AG04450 (cell line): ENCODE measurements around the gene QRICH2. TPM values are rescaled to one million over a fixed set of nuclear protein-coding genes. Genes with fewer than 3 reads are reported as not detected.
A peak's percentile ranks its signal among the peaks of the same experiment; 100 is the strongest.

Experiments
- CTCF ChIA-PET: fragments of 300-600, 350-600 bp; formaldehyde crosslinking; extraction: SDS; loops from one replicate; lab custom pipeline; 2022; ENCODE audit warnings: antibody characterized with exemption, inconsistent platforms; lab: Charles Lee
- POLR2A ChIA-PET: fragments of 350-600 bp; formaldehyde crosslinking; extraction: SDS; loops from one replicate; lab custom pipeline; 2021; ENCODE audit warnings: antibody characterized with exemption, inconsistent platforms; lab: Yijun Ruan, JAX
- DNase-seq: peaks from one replicate; pipeline ENCODE4 v3.0.0-alpha.2; 2011; ENCODE audit warnings: low read depth, low spot score
- H3K27ac ChIP-seq: one replicate; pipeline ENCODE4 v1.5.1; 2012; ENCODE audit warnings: low read depth, low read length, control low read depth
- H3K27me3 ChIP-seq: one replicate; pipeline ENCODE4 v1.6.0; 2012; ENCODE audit warnings: low read length; ENCODE audit not compliant: control insufficient read depth, insufficient read depth
- H3K4me3 ChIP-seq: 2 replicates; pipeline ENCODE4 v1.5.1; 2011; ENCODE audit warnings: mild to moderate bottlenecking, low read depth, low read length, control low read depth
- H3K9me3 ChIP-seq: 2 replicates; pipeline ENCODE4 v1.5.1; 2012; ENCODE audit warnings: low read length; ENCODE audit not compliant: control insufficient read depth, insufficient read depth
- CTCF ChIP-seq: IDR thresholded peaks from 2 replicates; pipeline ENCODE4 v1.5.1; 2011; ENCODE audit warnings: low read depth, low read length, control low read depth, inconsistent platforms
- polyA plus RNA-seq: library from polyadenylated mRNA; depleted of rRNA; stranded (reverse); fragments of >200 nt; gene quantifications from 2 replicates; pipeline ENCODE4 v1.2.3, GENCODE V29; 2011

Gene QRICH2
- polyA plus RNA-seq, 1 experiment, result 1.2 TPM

- ChIA-PET POLR2A (interaction anchor here (0.5 kb wide), 1 partner anchor 227 kb away, joined by 3 read pairs; no protein-coding TSS in a partner anchor), CTCF (no interaction called here)
- Histone ChIP-seq H3K4me3 (peak overlapping the region; percentile 38; the same call in 1 of the 2 replicates), H3K27me3 (peaks cover 48% of the 10 kb centered on the region), H3K27ac (no peak overlapping the region), H3K9me3 (no peaks in the 10 kb centered on the region)
- no peak for DNase-seq
- TF ChIP-seq CTCF, result no peak
These were observed 68.4 kb downstream of the QRICH2 start for GRCh38 chr17:76239538-76240274.

- ChIA-PET CTCF (interaction anchor here (1.2 kb wide), 1 partner anchor 57 kb away, joined by 7 read pairs; no protein-coding TSS in a partner anchor), POLR2A (interaction anchor here (1.3 kb wide), 1 partner anchor 26 kb away, joined by 3 read pairs; the partner anchor contains the start of gene UBALD2)
These were observed 69.1 kb downstream of the QRICH2 start for GRCh38 chr17:76238847-76239537.

DNA sequence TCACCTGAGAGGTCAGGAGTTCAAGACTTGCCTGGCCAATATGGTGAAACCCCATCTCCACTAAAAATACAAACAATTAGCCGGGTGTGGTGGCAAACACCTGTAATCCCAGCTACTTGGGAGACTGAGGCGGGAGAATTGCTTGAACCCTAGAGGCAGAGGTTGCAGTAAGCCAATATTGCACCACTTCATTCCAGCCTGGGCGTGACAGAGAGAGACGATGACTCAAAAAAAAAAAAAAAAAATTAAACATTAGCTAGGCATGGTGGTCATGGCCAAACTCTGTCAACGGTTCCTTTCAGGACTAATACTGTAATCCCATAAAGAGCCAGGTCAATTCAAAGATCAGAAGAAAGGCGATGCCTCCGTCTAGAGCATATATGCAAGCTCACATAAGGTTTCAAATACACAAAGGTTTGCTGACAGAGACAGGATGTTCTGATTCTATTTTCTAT lies 70.2 kb downstream of the QRICH2 start:
- POLR2A ChIA-PET, result interaction anchor here (1.3 kb wide), 1 partner anchor 27 kb away, joined by 3 read pairs; the partner anchor contains the start of gene UBALD2

More at GRCh38 chr17:76238847-76239537, 69.1 kb downstream of the QRICH2 start:
- peaks cover 46% of the 10 kb centered on the region for H3K27me3 ChIP-seq
- no peak overlapping the region for H3K4me3 ChIP-seq
- DNase-seq, result no peak
- no peak overlapping the region for H3K27ac ChIP-seq
- no peak for TF ChIP-seq CTCF
- no peaks in the 10 kb centered on the region for H3K9me3 ChIP-seq

DNA sequence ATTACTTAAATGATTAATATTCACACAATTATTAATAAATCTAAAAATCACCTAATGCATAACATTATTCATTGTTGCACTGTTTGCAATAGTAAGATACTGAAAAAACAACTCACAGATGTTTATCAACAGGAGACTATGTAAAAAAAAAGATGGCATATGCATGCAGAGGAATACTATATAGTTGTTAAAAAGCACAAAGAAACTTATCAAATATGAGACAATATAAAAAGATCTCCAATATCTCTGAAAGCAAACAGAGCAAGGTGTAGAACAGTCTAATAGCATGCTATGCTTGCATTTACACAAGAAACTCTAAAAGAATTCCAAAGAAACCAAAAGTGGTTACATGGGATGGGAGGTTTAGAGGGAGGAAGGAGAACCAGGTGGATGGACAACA lies 71.5 kb downstream of the QRICH2 start:
- no peak for DNase-seq
- POLR2A ChIA-PET, result no interaction called here
- H3K27ac ChIP-seq, result no peak overlapping the region
- H3K27me3 ChIP-seq, result peaks cover 23% of the 10 kb centered on the region
- CTCF ChIA-PET, result no interaction called here
- H3K4me3 ChIP-seq, result no peak overlapping the region
- no peak for TF ChIP-seq CTCF
- H3K9me3 ChIP-seq, result no peaks in the 10 kb centered on the region; the same call in 1 of the 2 replicates

More for the DNA sequence above, 70.2 kb downstream of the QRICH2 start:
- CTCF ChIA-PET, result interaction anchor here (1.2 to 1.4 kb wide), 2 partner anchors 42 to 56 kb away, joined by 4 to 7 read pairs; no protein-coding TSS in a partner anchor
- TF ChIP-seq CTCF, result no peak
- no peak for DNase-seq
- H3K27ac ChIP-seq, result no peak overlapping the region
- no peaks in the 10 kb centered on the region for H3K9me3 ChIP-seq
- H3K4me3 ChIP-seq, result no peak overlapping the region
- H3K27me3 ChIP-seq, result peaks cover 35% of the 10 kb centered on the region
